B cell (primary cell): Measurements from ENCODE around the gene FOXA3. TPM values are rescaled to one million over a fixed set of nuclear protein-coding genes. Genes with fewer than 3 reads are reported as not detected.

Experiments used
- ATAC-seq: fragments of 200-7000 bp; cut with Tn5 transposase; one replicate; pipeline ENCODE4 v1.10.0; 2021; ENCODE audit warnings: low read depth, mild to moderate bottlenecking, moderate number of reproducible peaks, moderate library complexity
- CTCF ChIA-PET: fragments of 350-600 bp; sonication (Branson Sonifier 250); formaldehyde crosslinking; loops from one replicate; lab custom pipeline; 2021; ENCODE audit warnings: antibody characterized with exemption, inconsistent platforms; lab: Charles Lee
- POLR2A ChIA-PET: fragments of 350-600 bp; sonication (Branson Sonifier 250); formaldehyde crosslinking; loops from one replicate; lab custom pipeline; 2021; ENCODE audit warnings: antibody characterized with exemption; lab: Charles Lee
- DNase-seq: peaks from one replicate; pipeline ENCODE4 v3.0.0; 2013
- H2AFZ ChIP-seq: 2 replicates; pipeline ENCODE4 v1.6.1; 2012; ENCODE audit warnings: mild to moderate bottlenecking, low read depth, low read length; ENCODE audit not compliant: insufficient read depth, poor library complexity, severe bottlenecking
- H3K27ac ChIP-seq, 2 donors: 1 replicate in 1 of 2; 2 replicates in 1 of 2; pipeline ENCODE4 v1.5.1; 2012 to 2013; ENCODE audit warnings: low read length in 2 of 2, mild to moderate bottlenecking in 2 of 2, moderate library complexity in 1 of 2
- H3K27me3 ChIP-seq, 4 experiments: fragments of 200-600 bp in 1 of 4; sonication (generic) in 1 of 4; replicated peaks in 1 of 4; 1 replicate in 2 of 4; 2 replicates in 2 of 4; pipeline versions ENCODE4 v1.6.1 to v1.7.0; 2013 to 2016; ENCODE audit warnings: low read length in 3 of 4, mild to moderate bottlenecking in 2 of 4, mixed read lengths in 1 of 4, moderate library complexity in 1 of 4; ENCODE audit not compliant: insufficient read depth in 4 of 4, control insufficient read depth in 3 of 4; ENCODE audit errors: control extremely low read depth in 1 of 4
- H3K36me3 ChIP-seq, 2 experiments: replicated peaks in 1 of 2; 1 replicate in 1 of 2; 2 replicates in 1 of 2; pipeline versions ENCODE4 v1.6.1 to v1.7.1; 2013; ENCODE audit warnings: low read length in 1 of 2; ENCODE audit not compliant: insufficient read depth in 2 of 2, control insufficient read depth in 1 of 2; ENCODE audit errors: control extremely low read depth in 1 of 2, extremely low read depth in 1 of 2
- H3K4me1 ChIP-seq, 2 donors: fragments of 200-600 bp in 1 of 2; sonication (generic) in 1 of 2; 1 replicate in 1 of 2; 2 replicates in 1 of 2; pipeline versions ENCODE4 v1.5.1 to v1.6.1; 2013 to 2017; ENCODE audit warnings: low read length in 2 of 2; ENCODE audit not compliant: control insufficient read depth in 2 of 2, insufficient read depth in 2 of 2
- H3K4me2 ChIP-seq: replicated peaks from 2 replicates; pipeline ENCODE3; 2012; ENCODE audit warnings: mild to moderate bottlenecking, low read depth, low read length; ENCODE audit not compliant: poor library complexity, severe bottlenecking
- H3K4me3 ChIP-seq, 5 experiments: fragments of 200-600 bp in 1 of 5; sonication (generic) in 1 of 5; 1 replicate in 3 of 5; 2 replicates in 2 of 5; pipeline versions ENCODE4 v1.5.1 to v1.7.0; 2011 to 2016; ENCODE audit warnings: low read length in 4 of 5, mild to moderate bottlenecking in 4 of 5, low read depth in 2 of 5, control low read depth in 1 of 5, moderate library complexity in 1 of 5; ENCODE audit not compliant: insufficient read depth in 1 of 5; ENCODE audit errors: control extremely low read depth in 1 of 5, extremely low read depth in 1 of 5
- H3K79me2 ChIP-seq: fragments of 200-600 bp; sonication (generic); one replicate; pipeline ENCODE4 v1.6.0; 2016; ENCODE audit warnings: low read length; ENCODE audit not compliant: control insufficient read depth, insufficient read depth
- H3K9ac ChIP-seq: fragments of 200-600 bp; sonication (generic); 2 replicates; pipeline ENCODE4 v1.6.1; 2017; ENCODE audit warnings: mild to moderate bottlenecking, low read length, moderate library complexity
- H3K9me3 ChIP-seq, 3 donors: one replicate each; pipeline versions ENCODE4 v1.6.1 to v1.7.1; 2013; ENCODE audit warnings: low read length in 2 of 3; ENCODE audit not compliant: control insufficient read depth in 2 of 3, insufficient read depth in 1 of 3; ENCODE audit errors: control extremely low read depth in 1 of 3
- H4K20me1 ChIP-seq: 2 replicates; pipeline ENCODE4 v1.6.0; 2012; ENCODE audit warnings: mild to moderate bottlenecking, low read length; ENCODE audit not compliant: insufficient read depth, control insufficient read depth, poor library complexity, severe bottlenecking
- H3K27ac Mint-ChIP-seq: one replicate; pipeline ENCODE4 v1.8.0; 2021; ENCODE audit warnings: mixed read lengths
- H3K27me3 Mint-ChIP-seq: one replicate; pipeline ENCODE4 v1.8.0; 2021; ENCODE audit warnings: mixed read lengths
- H3K4me1 Mint-ChIP-seq: one replicate; pipeline ENCODE4 v1.8.0; 2021; ENCODE audit warnings: mixed read lengths
- H3K4me3 Mint-ChIP-seq: one replicate; pipeline ENCODE4 v1.8.0; 2021; ENCODE audit warnings: mixed read lengths
- H3K9me3 Mint-ChIP-seq: one replicate; pipeline ENCODE4 v1.8.0; 2022; ENCODE audit warnings: mixed read lengths; ENCODE audit not compliant: insufficient read depth
- EZH2 ChIP-seq: IDR thresholded peaks from 2 replicates; pipeline ENCODE4 v1.6.1; 2012; ENCODE audit warnings: borderline replicate concordance, low read depth, mild to moderate bottlenecking, moderate library complexity, low read length; ENCODE audit not compliant: insufficient read depth, poor library complexity, severe bottlenecking
- WGBS: methylation state at CpG from one replicate; pipeline ENCODE4 v1.1.5; 2013; ENCODE audit warnings: missing lambda C conversion rate; ENCODE audit not compliant: insufficient coverage; 5-methylcytosine and 5-hydroxymethylcytosine counted together
- intact Hi-C: fragments of 100-400 bp; cut with micrococcal nuclease; formaldehyde crosslinking; loops from one replicate; pipeline ENCODE4 v1.10.0; 2022
- polyA plus RNA-seq: library from polyadenylated mRNA; depleted of rRNA; stranded (reverse); fragments of >200 nt; gene quantifications from 2 replicates; pipeline ENCODE4 v1.2.3, GENCODE V29; 2012
- total RNA-seq, 2 donors: library from RNA; stranded (reverse); fragments of 120-200 nt in 1 of 2; gene quantifications; 1 replicate in 1 of 2; 2 replicates in 1 of 2; pipeline versions ENCODE4 v1.2.3 to v1.2.4, GENCODE V29; 2013 to 2022
- TF ChIP-seq, protein P1 (sequence below): fragments of 200-600 bp; IDR thresholded peaks from one replicate; pipeline ENCODE4 v1.8.0; 2022; ENCODE audit warnings: antibody characterized with exemption, mild to moderate bottlenecking

FOXA3 gene
- total and polyA plus RNA-seq, 2 donors (not counting 1 experiment from before 2014, with no cell fraction given) = not detected

DNA sequence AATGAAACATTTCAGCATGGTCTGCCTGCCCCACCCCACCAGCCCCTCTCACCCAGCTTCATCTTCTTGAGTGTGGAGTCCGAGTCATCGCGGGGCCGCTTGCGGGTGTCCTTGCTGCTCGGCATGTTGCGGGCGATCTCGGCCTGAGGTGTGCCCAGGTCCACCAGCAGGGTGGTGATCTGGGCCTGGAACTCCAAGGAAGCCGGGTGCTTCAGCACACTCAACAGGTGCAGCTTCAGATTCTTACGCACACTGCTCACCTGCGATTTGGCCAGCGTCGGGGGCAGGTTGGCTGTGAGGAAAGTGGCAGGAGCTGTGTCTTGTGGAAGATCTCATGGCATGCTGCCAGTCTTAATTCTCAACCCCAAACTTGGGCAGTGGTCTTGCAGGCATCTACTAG, 21.9 kb upstream of the FOXA3 start:
- Mint-ChIP-seq H3K4me1 (no peaks in the 10 kb centered on the region), H3K27me3 (no peaks in the 10 kb centered on the region), H3K9me3 (no peaks in the 10 kb centered on the region), H3K4me3 (no peak overlapping the region), H3K27ac (no peak overlapping the region)
- ChIA-PET POLR2A (no interaction called here), CTCF (no interaction called here)
- Histone ChIP-seq H3K9me3 (peaks cover 0 to 7% (median 0%) of the 10 kb centered on the region in 3 donors), H3K36me3 (peaks cover 27 to 69% of the 10 kb centered on the region in 2 experiments), H3K79me2 (peaks cover 35% of the 10 kb centered on the region), H2AFZ (no peak overlapping the region), H3K27me3 (no peaks in the 10 kb centered on the region), H3K4me2 (no peak overlapping the region), H3K4me3 (no peak overlapping the region), H3K27ac (no peak overlapping the region), H4K20me1 (no peaks in the 10 kb centered on the region), H3K4me1 (no peaks in the 10 kb centered on the region), H3K9ac (no peak overlapping the region)
- DNase-seq (no peak), ATAC-seq (no peak)
- intact Hi-C loops = no loop called here
- TF ChIP-seq EZH2 = no peak
- 97% methylated on average over 10 of the region's 14 CpGs for WGBS

DNA sequence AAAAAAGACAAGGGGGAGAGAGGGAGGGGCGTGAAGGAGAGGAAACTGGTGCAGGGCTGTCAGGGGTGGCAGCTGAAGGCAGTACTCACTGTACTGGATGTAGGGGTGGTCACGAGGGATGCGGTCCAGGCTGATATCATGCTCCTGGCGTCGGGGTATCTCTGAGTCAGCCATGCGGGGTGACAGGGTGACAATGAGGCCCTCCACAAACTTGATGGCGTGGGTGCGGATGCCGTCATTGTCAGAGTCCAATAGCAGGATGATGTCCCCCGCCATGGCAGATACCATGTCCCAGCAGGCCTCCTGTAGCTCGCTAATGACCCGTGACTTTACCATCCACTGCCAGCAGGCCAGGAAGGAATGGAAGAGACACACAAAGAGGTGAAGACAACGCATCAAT, 16.5 kb upstream of the FOXA3 start:
- H3K9me3 ChIP-seq = no peaks in the 10 kb centered on the region
- intact Hi-C loops = no loop called here
- no peak overlapping the region for H2AFZ ChIP-seq
- Mint-ChIP-seq H3K4me3 (no peak overlapping the region), H3K4me1 (no peaks in the 10 kb centered on the region), H3K9me3 (no peaks in the 10 kb centered on the region), H3K27ac (no peak overlapping the region), H3K27me3 (no peaks in the 10 kb centered on the region)
- H4K20me1 ChIP-seq = peaks cover 3% of the 10 kb centered on the region
- H3K4me1 ChIP-seq = no peaks in the 10 kb centered on the region
- no peak for DNase-seq
- no peak for ATAC-seq
- no peak overlapping the region for H3K9ac ChIP-seq
- WGBS = 100% methylated on average over 12 of the region's 13 CpGs
- H3K27me3 ChIP-seq = no peaks in the 10 kb centered on the region
- H3K36me3 ChIP-seq = peaks cover 22 to 83% of the 10 kb centered on the region in 2 experiments
- no peak overlapping the region for H3K27ac ChIP-seq
- H3K79me2 ChIP-seq = peaks cover 41% of the 10 kb centered on the region
- POLR2A ChIA-PET = no interaction called here
- TF ChIP-seq EZH2 = no peak
- TF ChIP-seq, protein P1, sequence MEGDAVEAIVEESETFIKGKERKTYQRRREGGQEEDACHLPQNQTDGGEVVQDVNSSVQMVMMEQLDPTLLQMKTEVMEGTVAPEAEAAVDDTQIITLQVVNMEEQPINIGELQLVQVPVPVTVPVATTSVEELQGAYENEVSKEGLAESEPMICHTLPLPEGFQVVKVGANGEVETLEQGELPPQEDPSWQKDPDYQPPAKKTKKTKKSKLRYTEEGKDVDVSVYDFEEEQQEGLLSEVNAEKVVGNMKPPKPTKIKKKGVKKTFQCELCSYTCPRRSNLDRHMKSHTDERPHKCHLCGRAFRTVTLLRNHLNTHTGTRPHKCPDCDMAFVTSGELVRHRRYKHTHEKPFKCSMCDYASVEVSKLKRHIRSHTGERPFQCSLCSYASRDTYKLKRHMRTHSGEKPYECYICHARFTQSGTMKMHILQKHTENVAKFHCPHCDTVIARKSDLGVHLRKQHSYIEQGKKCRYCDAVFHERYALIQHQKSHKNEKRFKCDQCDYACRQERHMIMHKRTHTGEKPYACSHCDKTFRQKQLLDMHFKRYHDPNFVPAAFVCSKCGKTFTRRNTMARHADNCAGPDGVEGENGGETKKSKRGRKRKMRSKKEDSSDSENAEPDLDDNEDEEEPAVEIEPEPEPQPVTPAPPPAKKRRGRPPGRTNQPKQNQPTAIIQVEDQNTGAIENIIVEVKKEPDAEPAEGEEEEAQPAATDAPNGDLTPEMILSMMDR = no peak
- no peak overlapping the region for H3K4me3 ChIP-seq
- CTCF ChIA-PET = interaction anchor here (0.7 kb wide), 1 partner anchor 31 kb away, joined by 3 read pairs; no protein-coding TSS in a partner anchor
- no peak overlapping the region for H3K4me2 ChIP-seq
